CD4-positive, CD25-positive, alpha-beta regulatory T cell (primary cell): ENCODE results near the gene CLEC5A. TPM values are rescaled to one million over a fixed set of nuclear protein-coding genes. Genes with fewer than 3 reads are reported as not detected.
"Not testable (repeated sequence)": the region's sequence is repeated elsewhere in the genome, so short reads cannot be mapped to it uniquely, and the experiment has no call there.

Source experiments
- ATAC-seq, 2 donors: fragments of 150-1000 bp; cut with Tn5 transposase; one replicate each; pipeline ENCODE4 v1.10.0; 2021; ENCODE audit warnings: low read depth in 2 of 2, moderate number of reproducible peaks in 2 of 2, moderate library complexity in 1 of 2
- DNase-seq, 3 donors: peaks; one replicate each; pipeline versions ENCODE4 v3.0.0 to v3.0.0-alpha.2; 2012 to 2022; ENCODE audit warnings: mixed read lengths in 1 of 3
- H3K27ac ChIP-seq: one replicate; pipeline ENCODE4 v1.7.0; 2013; ENCODE audit warnings: mild to moderate bottlenecking, low read length; ENCODE audit not compliant: insufficient read depth, poor library complexity, severe bottlenecking
- H3K27me3 ChIP-seq: one replicate; pipeline ENCODE4 v1.7.0; 2013; ENCODE audit warnings: low read length; ENCODE audit not compliant: control insufficient read depth, insufficient read depth
- H3K36me3 ChIP-seq: one replicate; pipeline ENCODE4 v1.7.0; 2013; ENCODE audit warnings: mild to moderate bottlenecking, low read length, moderate library complexity; ENCODE audit not compliant: control insufficient read depth, insufficient read depth
- H3K4me1 ChIP-seq: 2 replicates; pipeline ENCODE4 v1.7.0; 2013; ENCODE audit warnings: mild to moderate bottlenecking, low read length; ENCODE audit not compliant: insufficient read depth, control insufficient read depth, poor library complexity, severe bottlenecking
- H3K4me3 ChIP-seq: one replicate; pipeline ENCODE4 v1.7.0; 2013; ENCODE audit warnings: low read depth, mild to moderate bottlenecking, low read length, moderate library complexity
- H3K9me3 ChIP-seq, 2 experiments: 1 replicate in 1 of 2; 2 replicates in 1 of 2; pipeline ENCODE4 v1.7.0; 2013; ENCODE audit warnings: low read length in 2 of 2, mild to moderate bottlenecking in 1 of 2, moderate library complexity in 1 of 2; ENCODE audit not compliant: control insufficient read depth in 2 of 2
- H3K27ac Mint-ChIP-seq, 3 donors: one replicate each; pipeline ENCODE4 v1.8.0; 2020 to 2022; ENCODE audit warnings: mild to moderate bottlenecking in 3 of 3, mixed read lengths in 3 of 3, moderate library complexity in 2 of 3
- H3K27me3 Mint-ChIP-seq: one replicate; pipeline ENCODE4 v1.8.0; 2022; ENCODE audit warnings: mild to moderate bottlenecking, mixed read lengths
- H3K36me3 Mint-ChIP-seq: one replicate; pipeline ENCODE4 v1.8.0; 2020; ENCODE audit warnings: mixed read lengths
- H3K4me1 Mint-ChIP-seq, 4 donors: one replicate each; pipeline ENCODE4 v1.8.0; 2020 to 2022; ENCODE audit warnings: mixed read lengths in 4 of 4, mild to moderate bottlenecking in 1 of 4
- H3K4me3 Mint-ChIP-seq, 4 donors: one replicate each; pipeline ENCODE4 v1.8.0; 2020 to 2022; ENCODE audit warnings: mild to moderate bottlenecking in 4 of 4, mixed read lengths in 4 of 4, moderate library complexity in 3 of 4
- H3K9me3 Mint-ChIP-seq, 7 donors: one replicate each; pipeline ENCODE4 v1.8.0; 2020 to 2022; ENCODE audit warnings: mixed read lengths in 7 of 7, mild to moderate bottlenecking in 3 of 7, moderate library complexity in 2 of 7
- polyA plus RNA-seq, 4 donors: library from polyadenylated mRNA; unstranded; fragments of 300-500 nt; fragmentation: Illumina TruSeq; gene quantifications; one replicate each; pipeline ENCODE4 v1.2.3, GENCODE V29; 2021
- total RNA-seq: library from RNA; stranded (reverse); gene quantifications from one replicate; pipeline ENCODE4 v1.2.3, GENCODE V29; 2022

The CLEC5A gene
- not detected for total RNA-seq
- not detected for polyA plus RNA-seq

DNA sequence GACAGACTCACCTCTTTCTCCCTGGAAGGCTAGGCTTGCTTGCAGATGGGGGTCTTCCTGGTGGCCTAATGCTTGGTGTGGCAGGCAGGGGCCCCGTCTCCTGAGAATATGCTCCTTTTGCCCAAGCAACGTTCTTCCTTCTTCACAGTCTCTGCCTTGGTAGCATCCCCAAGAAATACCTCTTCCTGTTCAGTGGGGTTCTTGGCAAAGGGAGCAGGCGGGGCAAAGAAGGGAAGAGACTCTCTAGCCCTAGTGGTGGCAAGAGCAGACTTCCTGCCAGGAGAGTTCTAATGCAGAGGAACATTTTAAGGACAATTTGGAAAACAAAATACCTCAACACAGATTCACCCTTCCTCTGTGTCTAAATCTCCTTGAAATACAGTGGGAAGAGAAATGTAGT is at the start of gene CLEC5A:
Gene CLEC5A (minus strand): TSS at position 179 of the 400 bp plus-strand sequence. CDS start 682 bp downstream, outside the sequence.
- DNase-seq (no peak), ATAC-seq (no peak)
- H3K4me3 Mint-ChIP-seq = no peak within 1 kb of the TSS
- no peak within 1 kb of the TSS for H3K27ac ChIP-seq
- H3K4me1 Mint-ChIP-seq = no peaks in the 10 kb centered on the region
- H3K36me3 ChIP-seq = no peaks in the 10 kb centered on the region
- H3K4me3 ChIP-seq = no peak within 1 kb of the TSS
- H3K27ac Mint-ChIP-seq = no peak within 1 kb of the TSS
- peaks cover 0 to 5% (median 3%) of the 10 kb centered on the region in 7 donors for H3K9me3 Mint-ChIP-seq
- H3K27me3 ChIP-seq = no peaks in the 10 kb centered on the region
- H3K9me3 ChIP-seq = peaks cover 0 to 3% of the 10 kb centered on the region in 2 experiments
- H3K27me3 Mint-ChIP-seq = no peaks in the 10 kb centered on the region
- no peaks in the 10 kb centered on the region for H3K4me1 ChIP-seq
- H3K36me3 Mint-ChIP-seq = no peaks in the 10 kb centered on the region

DNA sequence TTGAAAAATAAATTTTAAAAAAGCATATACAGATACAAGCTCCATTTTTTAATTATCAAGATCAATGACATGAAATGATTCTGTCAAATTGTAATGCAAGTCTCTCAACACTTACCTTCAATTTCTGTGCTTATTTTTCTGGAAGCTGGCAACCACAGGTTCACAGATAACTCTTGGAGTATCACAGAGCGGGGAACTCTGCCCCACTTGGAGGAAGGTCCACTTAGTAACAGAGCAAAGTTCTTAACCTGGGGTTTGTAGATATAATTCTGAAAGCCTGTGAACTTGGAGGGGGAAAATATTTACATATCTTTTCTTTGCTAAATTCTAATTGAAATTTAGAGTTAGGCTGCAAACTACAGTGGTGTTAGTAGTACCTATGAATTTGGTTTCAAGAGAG is 46.6 kb upstream of the CLEC5A start:
- no peak overlapping the region for H3K4me3 Mint-ChIP-seq
- no peak overlapping the region for H3K27ac Mint-ChIP-seq
- DNase-seq (no peak), ATAC-seq (no peak)
- no peaks in the 10 kb centered on the region for H3K36me3 ChIP-seq
- peaks cover 7% of the 10 kb centered on the region for H3K27me3 Mint-ChIP-seq
- H3K27me3 ChIP-seq = no peaks in the 10 kb centered on the region
- H3K36me3 Mint-ChIP-seq = no peaks in the 10 kb centered on the region
- H3K4me1 ChIP-seq = no peaks in the 10 kb centered on the region
- H3K4me3 ChIP-seq = no peak overlapping the region
- no peaks in the 10 kb centered on the region for H3K9me3 ChIP-seq
- peaks cover 0 to 4% (median 0%) of the 10 kb centered on the region in 7 donors for H3K9me3 Mint-ChIP-seq
- H3K4me1 Mint-ChIP-seq = peaks cover 0 to 2% (median 0%) of the 10 kb centered on the region in 4 donors
- no peak overlapping the region for H3K27ac ChIP-seq

DNA sequence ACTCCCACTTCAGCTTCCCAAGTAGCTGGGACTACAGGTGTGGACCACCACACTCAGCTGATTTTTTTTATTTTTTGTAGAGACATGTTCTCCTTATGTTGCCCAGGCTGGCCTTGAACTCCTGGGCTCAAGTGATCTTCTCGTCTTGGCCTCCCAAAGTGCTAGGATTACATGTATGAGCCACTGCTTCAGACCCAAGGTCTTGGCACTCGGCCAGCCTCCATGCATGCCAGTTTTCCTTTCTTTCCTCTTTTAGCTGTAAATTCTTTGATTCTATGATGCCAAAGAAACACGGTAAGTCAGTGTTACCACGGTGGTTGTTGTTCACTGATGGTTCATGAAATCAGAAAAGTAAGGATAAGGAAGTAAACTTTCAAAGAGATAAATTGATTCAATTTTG is 45.9 kb upstream of the CLEC5A start:
- no peaks in the 10 kb centered on the region for H3K9me3 ChIP-seq
- H3K4me3 ChIP-seq = no peak overlapping the region
- Mint-ChIP-seq H3K4me1 (peaks cover 0 to 2% (median 0%) of the 10 kb centered on the region in 4 donors), H3K27me3 (peaks cover 7% of the 10 kb centered on the region), H3K36me3 (no peaks in the 10 kb centered on the region), H3K4me3 (no peak overlapping the region), H3K9me3 (peaks cover 0 to 2% (median 0%) of the 10 kb centered on the region in 7 donors), H3K27ac (no peak overlapping the region)
- ATAC-seq (no peak), DNase-seq (no peak)
- H3K4me1 ChIP-seq = no peaks in the 10 kb centered on the region
- H3K27me3 ChIP-seq = no peaks in the 10 kb centered on the region
- no peak overlapping the region for H3K27ac ChIP-seq
- H3K36me3 ChIP-seq = no peaks in the 10 kb centered on the region

DNA sequence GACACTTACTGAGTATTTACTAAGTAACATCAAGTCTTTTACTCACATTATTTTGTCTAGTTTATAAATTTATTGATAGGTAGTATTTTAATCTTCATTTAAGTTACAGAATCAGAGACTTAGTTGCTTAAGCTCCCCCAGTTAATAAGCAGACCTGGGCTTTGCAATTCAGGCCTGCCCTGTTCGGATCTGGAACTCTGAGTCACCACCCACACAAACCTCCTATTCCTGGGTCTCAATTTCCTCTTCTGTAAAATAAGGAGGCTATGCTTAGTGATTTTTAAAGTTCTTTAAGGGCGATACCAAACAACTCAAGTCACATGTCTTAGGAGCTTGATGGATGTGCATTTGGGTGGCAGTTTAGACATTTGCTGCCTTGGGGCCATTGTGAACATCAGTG is 45.4 kb upstream of the CLEC5A start:
- Mint-ChIP-seq H3K36me3 (no peaks in the 10 kb centered on the region), H3K27me3 (peaks cover 7% of the 10 kb centered on the region), H3K27ac (no peak overlapping the region), H3K4me1 (peaks cover 0 to 2% (median 0%) of the 10 kb centered on the region in 4 donors), H3K4me3 (no peak overlapping the region), H3K9me3 (peaks cover 0 to 2% (median 0%) of the 10 kb centered on the region in 7 donors)
- DNase-seq (no peak), ATAC-seq (no peak)
- no peak overlapping the region for H3K4me3 ChIP-seq
- no peaks in the 10 kb centered on the region for H3K36me3 ChIP-seq
- H3K27ac ChIP-seq = no peak overlapping the region
- no peaks in the 10 kb centered on the region for H3K4me1 ChIP-seq
- no peaks in the 10 kb centered on the region for H3K9me3 ChIP-seq
- H3K27me3 ChIP-seq = no peaks in the 10 kb centered on the region

DNA sequence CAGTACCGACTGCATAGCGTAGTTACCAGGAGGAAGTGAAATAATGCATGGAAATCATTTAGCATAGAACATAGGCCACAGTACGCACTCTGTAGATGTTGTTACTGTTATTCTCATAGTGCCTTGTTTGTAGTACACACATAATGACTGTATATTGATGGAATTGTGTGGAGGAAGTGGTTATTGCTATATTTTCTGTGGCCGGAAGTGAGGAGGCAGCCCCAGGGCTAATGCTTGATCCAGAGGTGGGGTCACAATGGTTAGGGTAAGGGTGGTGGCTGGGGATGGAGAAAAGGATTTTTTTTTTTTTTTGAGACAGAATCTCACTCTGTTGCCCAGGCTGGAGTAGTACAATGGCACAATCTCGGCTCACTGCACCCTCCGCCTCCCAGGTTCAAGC is 44.4 kb upstream of the CLEC5A start:
- no peak overlapping the region for H3K4me3 Mint-ChIP-seq
- no peaks in the 10 kb centered on the region for H3K36me3 ChIP-seq
- H3K27me3 ChIP-seq = no peaks in the 10 kb centered on the region
- H3K36me3 Mint-ChIP-seq = no peaks in the 10 kb centered on the region
- ATAC-seq (no peak), DNase-seq (no peak)
- no peak overlapping the region for H3K27ac ChIP-seq
- no peaks in the 10 kb centered on the region for H3K4me1 ChIP-seq
- peaks cover 0 to 3% of the 10 kb centered on the region in 2 experiments for H3K9me3 ChIP-seq
- H3K9me3 Mint-ChIP-seq = peaks cover 0 to 1% (median 0%) of the 10 kb centered on the region in 7 donors
- no peaks in the 10 kb centered on the region for H3K27me3 Mint-ChIP-seq
- H3K4me3 ChIP-seq = no peak overlapping the region
- H3K27ac Mint-ChIP-seq = no peak overlapping the region
- peaks cover 0 to 2% (median 0%) of the 10 kb centered on the region in 4 donors for H3K4me1 Mint-ChIP-seq

DNA sequence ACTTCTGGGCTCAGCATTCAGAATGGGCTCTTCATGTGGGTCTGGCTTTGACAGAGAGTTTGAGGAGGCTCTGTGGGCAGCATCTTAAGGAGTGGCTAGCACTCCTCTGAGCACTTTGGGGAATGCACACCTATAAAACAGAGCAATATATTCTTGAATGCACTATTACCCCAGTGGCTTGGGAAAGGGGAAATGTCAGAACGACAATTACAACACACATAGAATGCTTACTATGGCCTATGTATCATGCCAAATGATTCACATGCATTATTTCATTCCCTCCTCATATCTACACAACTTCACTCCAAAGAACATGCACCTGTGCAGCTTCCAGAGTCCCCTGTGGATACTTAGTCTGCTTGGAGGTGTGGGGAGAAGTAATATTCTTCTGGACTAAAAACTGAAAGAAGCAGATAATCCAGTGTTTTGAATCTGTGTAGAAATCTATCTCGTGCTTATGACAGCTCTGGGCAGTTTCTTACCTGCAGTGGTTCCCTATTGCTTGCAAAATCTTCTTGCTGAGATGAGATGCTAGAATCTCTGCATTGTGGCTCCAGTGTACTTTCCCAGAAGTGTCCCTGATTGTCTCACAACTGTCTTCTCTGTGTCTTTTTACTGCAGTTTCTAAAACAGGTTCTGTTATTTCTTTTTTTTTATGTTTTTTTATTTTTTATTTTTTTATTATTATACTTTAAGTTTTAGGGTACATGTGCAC is 43.4 kb upstream of the CLEC5A start:
- Histone ChIP-seq H3K4me1 (no peaks in the 10 kb centered on the region), H3K4me3 (no peak overlapping the region), H3K9me3 (peaks cover 0 to 3% of the 10 kb centered on the region in 2 experiments), H3K27me3 (no peaks in the 10 kb centered on the region), H3K36me3 (no peaks in the 10 kb centered on the region), H3K27ac (no peak overlapping the region)
- H3K9me3 Mint-ChIP-seq = peaks cover 0 to 1% (median 0%) of the 10 kb centered on the region in 7 donors
- no peak for DNase-seq
- no peaks in the 10 kb centered on the region for H3K27me3 Mint-ChIP-seq
- H3K36me3 Mint-ChIP-seq = no peaks in the 10 kb centered on the region
- H3K27ac Mint-ChIP-seq = no peak overlapping the region
- peaks cover 0 to 2% (median 0%) of the 10 kb centered on the region in 4 donors for H3K4me1 Mint-ChIP-seq
- H3K4me3 Mint-ChIP-seq = no peak overlapping the region
- ATAC-seq = no peak

DNA sequence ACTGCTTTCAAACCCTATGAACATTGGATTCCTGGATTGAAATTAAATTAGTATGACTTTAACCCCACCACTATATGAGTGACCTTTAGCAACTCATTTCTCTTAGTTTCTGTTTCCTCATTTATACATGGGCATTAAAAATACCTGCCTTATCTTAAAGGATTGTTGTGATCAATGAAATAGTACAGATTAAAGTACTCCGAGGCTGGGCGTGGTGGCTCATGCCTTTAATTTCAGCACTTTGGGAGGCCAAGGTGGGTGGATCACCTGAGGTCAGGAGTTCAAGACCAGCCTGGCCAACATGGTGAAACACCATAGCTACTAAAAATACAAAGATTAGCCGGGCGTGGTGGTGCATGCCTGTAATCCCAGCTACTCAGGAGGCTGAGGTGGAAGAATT is 41.0 kb upstream of the CLEC5A start:
- not testable (repeated sequence) for H3K4me3 ChIP-seq, H3K27me3 ChIP-seq, H3K27ac Mint-ChIP-seq, H3K9me3 ChIP-seq, H3K4me3 Mint-ChIP-seq, H3K27me3 Mint-ChIP-seq, H3K36me3 ChIP-seq, H3K36me3 Mint-ChIP-seq, H3K4me1 ChIP-seq, H3K9me3 Mint-ChIP-seq, H3K4me1 Mint-ChIP-seq, ATAC-seq, H3K27ac ChIP-seq, DNase-seq

DNA sequence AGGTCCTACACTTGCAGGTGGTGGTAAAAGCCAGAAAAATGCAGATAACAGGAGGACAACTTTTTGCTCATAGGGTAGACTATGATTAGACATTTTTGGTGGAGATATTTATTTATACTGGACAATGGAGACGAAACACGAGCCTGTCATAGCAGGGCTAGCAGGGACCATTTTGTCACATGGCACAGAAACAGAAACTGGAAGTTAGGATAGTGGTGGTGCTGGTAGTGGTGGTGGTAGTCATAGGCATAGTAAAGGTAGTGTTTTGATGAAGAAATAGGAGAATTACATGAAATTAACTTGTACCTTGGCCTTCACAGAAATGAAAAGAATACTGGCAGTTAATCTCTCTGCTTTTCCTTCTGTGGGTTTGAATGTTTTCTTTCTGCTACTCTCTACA is 40.1 kb upstream of the CLEC5A start:
- Mint-ChIP-seq H3K4me1 (peaks cover 0 to 2% (median 0%) of the 10 kb centered on the region in 4 donors), H3K9me3 (peaks cover 0 to 1% (median 0%) of the 10 kb centered on the region in 7 donors), H3K27ac (no peak overlapping the region), H3K4me3 (no peak overlapping the region), H3K27me3 (no peaks in the 10 kb centered on the region), H3K36me3 (no peaks in the 10 kb centered on the region)
- no peak for ATAC-seq
- H3K9me3 ChIP-seq = peaks cover 0 to 3% of the 10 kb centered on the region in 2 experiments
- H3K27me3 ChIP-seq = no peaks in the 10 kb centered on the region
- no peaks in the 10 kb centered on the region for H3K4me1 ChIP-seq
- no peak overlapping the region for H3K4me3 ChIP-seq
- no peak for DNase-seq
- no peaks in the 10 kb centered on the region for H3K36me3 ChIP-seq
- H3K27ac ChIP-seq = no peak overlapping the region
